Brain microvascular endothelial cell (primary cell): ENCODE measurements around the gene ANKS4B.

ENCODE experiments used
- DNase-seq: peaks from one replicate; pipeline ENCODE4 v3.0.0-alpha.2; 2020
- H3K27ac ChIP-seq: fragments of 250-450 bp; sonication (Bioruptor Pico); 2 replicates; pipeline ENCODE4 v1.5.1; 2020; ENCODE audit warnings: mild to moderate bottlenecking, moderate library complexity
- H3K27me3 ChIP-seq: fragments of 250-450 bp; sonication (Bioruptor Pico); replicated peaks from 2 replicates; pipeline ENCODE4 v1.5.1; 2020; ENCODE audit warnings: mild to moderate bottlenecking
- H3K36me3 ChIP-seq: fragments of 250-450 bp; sonication (Bioruptor Pico); replicated peaks from 2 replicates; pipeline ENCODE4 v1.5.1; 2020; ENCODE audit warnings: mild to moderate bottlenecking
- H3K4me3 ChIP-seq: 2 replicates; pipeline ENCODE4 v1.5.1; 2011; ENCODE audit warnings: low read depth, mild to moderate bottlenecking, control low read depth, low read length, moderate library complexity
- in situ Hi-C: cut with HindIII; loops from 2 replicates; pipeline ENCODE4 v1.10.0; 2017; ENCODE audit warnings: low sequenced_read_pairs, low pct_ligation_motif_present
- TF ChIP-seq, protein P1 (sequence below): IDR thresholded peaks from 2 replicates; pipeline ENCODE4 v1.5.1; 2011; ENCODE audit warnings: low read depth, mild to moderate bottlenecking, moderate library complexity, low read length, control low read depth, inconsistent platforms; ENCODE audit errors: missing control alignments

Gene ANKS4B

GRCh38 chr16:21260870-21261791, 27.6 kb downstream of the ANKS4B start:
- in situ Hi-C loops: no loop called here
- TF ChIP-seq, protein P1, sequence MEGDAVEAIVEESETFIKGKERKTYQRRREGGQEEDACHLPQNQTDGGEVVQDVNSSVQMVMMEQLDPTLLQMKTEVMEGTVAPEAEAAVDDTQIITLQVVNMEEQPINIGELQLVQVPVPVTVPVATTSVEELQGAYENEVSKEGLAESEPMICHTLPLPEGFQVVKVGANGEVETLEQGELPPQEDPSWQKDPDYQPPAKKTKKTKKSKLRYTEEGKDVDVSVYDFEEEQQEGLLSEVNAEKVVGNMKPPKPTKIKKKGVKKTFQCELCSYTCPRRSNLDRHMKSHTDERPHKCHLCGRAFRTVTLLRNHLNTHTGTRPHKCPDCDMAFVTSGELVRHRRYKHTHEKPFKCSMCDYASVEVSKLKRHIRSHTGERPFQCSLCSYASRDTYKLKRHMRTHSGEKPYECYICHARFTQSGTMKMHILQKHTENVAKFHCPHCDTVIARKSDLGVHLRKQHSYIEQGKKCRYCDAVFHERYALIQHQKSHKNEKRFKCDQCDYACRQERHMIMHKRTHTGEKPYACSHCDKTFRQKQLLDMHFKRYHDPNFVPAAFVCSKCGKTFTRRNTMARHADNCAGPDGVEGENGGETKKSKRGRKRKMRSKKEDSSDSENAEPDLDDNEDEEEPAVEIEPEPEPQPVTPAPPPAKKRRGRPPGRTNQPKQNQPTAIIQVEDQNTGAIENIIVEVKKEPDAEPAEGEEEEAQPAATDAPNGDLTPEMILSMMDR: no peak
- DNase-seq: peak; percentile 76

GRCh38 chr16:21262779-21263639, 29.5 kb downstream of the ANKS4B start:
- no peak overlapping the region for H3K4me3 ChIP-seq
- no peaks in the 10 kb centered on the region for H3K36me3 ChIP-seq
- in situ Hi-C loops: no loop called here

More at GRCh38 chr16:21260870-21261791, 27.6 kb downstream of the ANKS4B start:
- H3K4me3 ChIP-seq: no peak overlapping the region
- H3K36me3 ChIP-seq: no peaks in the 10 kb centered on the region
- H3K27me3 ChIP-seq: no peaks in the 10 kb centered on the region
- H3K27ac ChIP-seq: no peak overlapping the region

GRCh38 chr16:21263640-21264570, 30.4 kb downstream of the ANKS4B start:
- no peak for DNase-seq

More at GRCh38 chr16:21262779-21263639, 29.5 kb downstream of the ANKS4B start:
- DNase-seq: no peak
- H3K27ac ChIP-seq: no peak overlapping the region
- TF ChIP-seq, protein P1: no peak
- H3K27me3 ChIP-seq: no peaks in the 10 kb centered on the region

GRCh38 chr16:21264571-21265036, 31.1 kb downstream of the ANKS4B start:
- no peaks in the 10 kb centered on the region for H3K36me3 ChIP-seq
- no peak for DNase-seq
- in situ Hi-C loops: no loop called here
- TF ChIP-seq, protein P1: no peak
- no peak overlapping the region for H3K4me3 ChIP-seq
- no peak overlapping the region for H3K27ac ChIP-seq
- no peaks in the 10 kb centered on the region for H3K27me3 ChIP-seq

More at GRCh38 chr16:21263640-21264570, 30.4 kb downstream of the ANKS4B start:
- Histone ChIP-seq H3K4me3 (no peak overlapping the region), H3K27ac (no peak overlapping the region), H3K27me3 (no peaks in the 10 kb centered on the region), H3K36me3 (no peaks in the 10 kb centered on the region)
- in situ Hi-C loops: no loop called here
- TF ChIP-seq, protein P1: no peak
